HEK293 (cell line): ENCODE results near the gene PRSS58.

Experiments
- OSR2 ChIP-seq: fragments of 450-650 bp; formaldehyde crosslinking; IDR thresholded peaks from 2 replicates; pipeline ENCODE4 v1.5.1; 2016; ENCODE audit warnings: missing biosample characterization, missing genetic modification characterization
- SP2 ChIP-seq: fragments of 450-650 bp; formaldehyde crosslinking; IDR thresholded peaks from 2 replicates; pipeline ENCODE4 v1.5.1; 2016; ENCODE audit warnings: missing biosample characterization, missing genetic modification characterization
- ZNF274 ChIP-seq, 2 experiments: fragments of 200-500 bp in 1 of 2; fragments of 450-650 bp in 1 of 2; sonication (Bioruptor generic) in 1 of 2; formaldehyde crosslinking in 1 of 2; IDR thresholded peaks; 2 replicates each; pipeline versions ENCODE4 v1.5.1 to v1.6.1; 2014 to 2016; ENCODE audit warnings: borderline replicate concordance in 1 of 2, inconsistent platforms in 1 of 2, low read length in 1 of 2, missing biosample characterization in 1 of 2, missing genetic modification characterization in 1 of 2
- ZNF785 ChIP-seq: fragments of 450-650 bp; formaldehyde crosslinking; IDR thresholded peaks from 2 replicates; pipeline ENCODE4 v1.5.1; 2016; ENCODE audit warnings: missing biosample characterization, missing genetic modification characterization
- ZSCAN23 ChIP-seq: fragments of 450-650 bp; formaldehyde crosslinking; IDR thresholded peaks from 2 replicates; pipeline ENCODE4 v1.5.1; 2016; ENCODE audit warnings: missing biosample characterization, missing genetic modification characterization
- TF ChIP-seq, protein P1 (sequence below): fragments of 450-650 bp; formaldehyde crosslinking; IDR thresholded peaks from 2 replicates; pipeline ENCODE4 v1.5.1; 2016; ENCODE audit warnings: missing biosample characterization, missing genetic modification characterization, low read depth
- TF ChIP-seq, protein P2 (sequence below): fragments of 450-650 bp; formaldehyde crosslinking; IDR thresholded peaks from 2 replicates; pipeline ENCODE4 v1.5.1; 2016; ENCODE audit warnings: missing biosample characterization, missing genetic modification characterization
- TF ChIP-seq, protein P3 (sequence below): fragments of 450-650 bp; formaldehyde crosslinking; IDR thresholded peaks from 2 replicates; pipeline ENCODE4 v1.5.1; 2016; ENCODE audit warnings: missing biosample characterization, missing genetic modification characterization
- TF ChIP-seq, protein P4 (sequence below): fragments of 450-650 bp; formaldehyde crosslinking; IDR thresholded peaks from 2 replicates; pipeline ENCODE4 v1.5.1; 2016; ENCODE audit warnings: missing biosample characterization, missing genetic modification characterization, borderline replicate concordance
- TF ChIP-seq, protein P5 (sequence below): fragments of 450-650 bp; formaldehyde crosslinking; IDR thresholded peaks from 2 replicates; pipeline ENCODE4 v1.5.1; 2016; ENCODE audit warnings: missing biosample characterization, missing genetic modification characterization

DNA sequence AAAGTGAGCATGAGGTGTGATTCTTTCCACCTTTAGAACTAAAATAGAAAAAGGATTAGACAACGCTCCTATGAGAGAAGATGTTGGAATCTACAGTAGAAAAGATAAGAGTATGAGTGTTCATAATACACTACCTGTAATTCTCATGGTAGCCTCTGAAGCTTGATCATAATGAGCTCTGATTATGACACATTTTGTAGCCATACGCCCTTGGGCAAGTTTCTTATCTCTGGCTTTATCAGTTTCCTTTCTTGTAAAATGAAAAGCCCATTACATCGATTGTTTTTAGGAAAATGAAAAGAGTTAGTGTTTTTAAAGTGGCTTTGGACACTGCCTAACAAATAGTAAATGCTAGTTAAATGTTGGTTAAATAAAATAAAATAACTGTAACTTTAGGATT lies 22.4 kb upstream of the PRSS58 start:
- TF ChIP-seq, protein P1, sequence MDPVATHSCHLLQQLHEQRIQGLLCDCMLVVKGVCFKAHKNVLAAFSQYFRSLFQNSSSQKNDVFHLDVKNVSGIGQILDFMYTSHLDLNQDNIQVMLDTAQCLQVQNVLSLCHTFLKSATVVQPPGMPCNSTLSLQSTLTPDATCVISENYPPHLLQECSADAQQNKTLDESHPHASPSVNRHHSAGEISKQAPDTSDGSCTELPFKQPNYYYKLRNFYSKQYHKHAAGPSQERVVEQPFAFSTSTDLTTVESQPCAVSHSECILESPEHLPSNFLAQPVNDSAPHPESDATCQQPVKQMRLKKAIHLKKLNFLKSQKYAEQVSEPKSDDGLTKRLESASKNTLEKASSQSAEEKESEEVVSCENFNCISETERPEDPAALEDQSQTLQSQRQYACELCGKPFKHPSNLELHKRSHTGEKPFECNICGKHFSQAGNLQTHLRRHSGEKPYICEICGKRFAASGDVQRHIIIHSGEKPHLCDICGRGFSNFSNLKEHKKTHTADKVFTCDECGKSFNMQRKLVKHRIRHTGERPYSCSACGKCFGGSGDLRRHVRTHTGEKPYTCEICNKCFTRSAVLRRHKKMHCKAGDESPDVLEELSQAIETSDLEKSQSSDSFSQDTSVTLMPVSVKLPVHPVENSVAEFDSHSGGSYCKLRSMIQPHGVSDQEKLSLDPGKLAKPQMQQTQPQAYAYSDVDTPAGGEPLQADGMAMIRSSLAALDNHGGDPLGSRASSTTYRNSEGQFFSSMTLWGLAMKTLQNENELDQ (tag by site-specific recombination): no peak
- TF ChIP-seq ZNF274 (IDR thresholded peaks at IDR 0.05; ENCODE audit: low read length): no peak
- no peak for TF ChIP-seq ZNF274 (tag by site-specific recombination; IDR thresholded peaks at IDR 0.05; ENCODE audit: borderline replicate concordance)
- TF ChIP-seq, protein P2, sequence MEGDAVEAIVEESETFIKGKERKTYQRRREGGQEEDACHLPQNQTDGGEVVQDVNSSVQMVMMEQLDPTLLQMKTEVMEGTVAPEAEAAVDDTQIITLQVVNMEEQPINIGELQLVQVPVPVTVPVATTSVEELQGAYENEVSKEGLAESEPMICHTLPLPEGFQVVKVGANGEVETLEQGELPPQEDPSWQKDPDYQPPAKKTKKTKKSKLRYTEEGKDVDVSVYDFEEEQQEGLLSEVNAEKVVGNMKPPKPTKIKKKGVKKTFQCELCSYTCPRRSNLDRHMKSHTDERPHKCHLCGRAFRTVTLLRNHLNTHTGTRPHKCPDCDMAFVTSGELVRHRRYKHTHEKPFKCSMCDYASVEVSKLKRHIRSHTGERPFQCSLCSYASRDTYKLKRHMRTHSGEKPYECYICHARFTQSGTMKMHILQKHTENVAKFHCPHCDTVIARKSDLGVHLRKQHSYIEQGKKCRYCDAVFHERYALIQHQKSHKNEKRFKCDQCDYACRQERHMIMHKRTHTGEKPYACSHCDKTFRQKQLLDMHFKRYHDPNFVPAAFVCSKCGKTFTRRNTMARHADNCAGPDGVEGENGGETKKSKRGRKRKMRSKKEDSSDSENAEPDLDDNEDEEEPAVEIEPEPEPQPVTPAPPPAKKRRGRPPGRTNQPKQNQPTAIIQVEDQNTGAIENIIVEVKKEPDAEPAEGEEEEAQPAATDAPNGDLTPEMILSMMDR (tag by site-specific recombination): no peak
- TF ChIP-seq ZNF785 (tag by site-specific recombination): no peak
- no peak for TF ChIP-seq ZSCAN23 (tag by site-specific recombination)
- TF ChIP-seq, protein P3, sequence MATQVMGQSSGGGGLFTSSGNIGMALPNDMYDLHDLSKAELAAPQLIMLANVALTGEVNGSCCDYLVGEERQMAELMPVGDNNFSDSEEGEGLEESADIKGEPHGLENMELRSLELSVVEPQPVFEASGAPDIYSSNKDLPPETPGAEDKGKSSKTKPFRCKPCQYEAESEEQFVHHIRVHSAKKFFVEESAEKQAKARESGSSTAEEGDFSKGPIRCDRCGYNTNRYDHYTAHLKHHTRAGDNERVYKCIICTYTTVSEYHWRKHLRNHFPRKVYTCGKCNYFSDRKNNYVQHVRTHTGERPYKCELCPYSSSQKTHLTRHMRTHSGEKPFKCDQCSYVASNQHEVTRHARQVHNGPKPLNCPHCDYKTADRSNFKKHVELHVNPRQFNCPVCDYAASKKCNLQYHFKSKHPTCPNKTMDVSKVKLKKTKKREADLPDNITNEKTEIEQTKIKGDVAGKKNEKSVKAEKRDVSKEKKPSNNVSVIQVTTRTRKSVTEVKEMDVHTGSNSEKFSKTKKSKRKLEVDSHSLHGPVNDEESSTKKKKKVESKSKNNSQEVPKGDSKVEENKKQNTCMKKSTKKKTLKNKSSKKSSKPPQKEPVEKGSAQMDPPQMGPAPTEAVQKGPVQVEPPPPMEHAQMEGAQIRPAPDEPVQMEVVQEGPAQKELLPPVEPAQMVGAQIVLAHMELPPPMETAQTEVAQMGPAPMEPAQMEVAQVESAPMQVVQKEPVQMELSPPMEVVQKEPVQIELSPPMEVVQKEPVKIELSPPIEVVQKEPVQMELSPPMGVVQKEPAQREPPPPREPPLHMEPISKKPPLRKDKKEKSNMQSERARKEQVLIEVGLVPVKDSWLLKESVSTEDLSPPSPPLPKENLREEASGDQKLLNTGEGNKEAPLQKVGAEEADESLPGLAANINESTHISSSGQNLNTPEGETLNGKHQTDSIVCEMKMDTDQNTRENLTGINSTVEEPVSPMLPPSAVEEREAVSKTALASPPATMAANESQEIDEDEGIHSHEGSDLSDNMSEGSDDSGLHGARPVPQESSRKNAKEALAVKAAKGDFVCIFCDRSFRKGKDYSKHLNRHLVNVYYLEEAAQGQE (tag by site-specific recombination): no peak
- no peak for TF ChIP-seq OSR2 (tag by site-specific recombination)
- TF ChIP-seq, protein P4, sequence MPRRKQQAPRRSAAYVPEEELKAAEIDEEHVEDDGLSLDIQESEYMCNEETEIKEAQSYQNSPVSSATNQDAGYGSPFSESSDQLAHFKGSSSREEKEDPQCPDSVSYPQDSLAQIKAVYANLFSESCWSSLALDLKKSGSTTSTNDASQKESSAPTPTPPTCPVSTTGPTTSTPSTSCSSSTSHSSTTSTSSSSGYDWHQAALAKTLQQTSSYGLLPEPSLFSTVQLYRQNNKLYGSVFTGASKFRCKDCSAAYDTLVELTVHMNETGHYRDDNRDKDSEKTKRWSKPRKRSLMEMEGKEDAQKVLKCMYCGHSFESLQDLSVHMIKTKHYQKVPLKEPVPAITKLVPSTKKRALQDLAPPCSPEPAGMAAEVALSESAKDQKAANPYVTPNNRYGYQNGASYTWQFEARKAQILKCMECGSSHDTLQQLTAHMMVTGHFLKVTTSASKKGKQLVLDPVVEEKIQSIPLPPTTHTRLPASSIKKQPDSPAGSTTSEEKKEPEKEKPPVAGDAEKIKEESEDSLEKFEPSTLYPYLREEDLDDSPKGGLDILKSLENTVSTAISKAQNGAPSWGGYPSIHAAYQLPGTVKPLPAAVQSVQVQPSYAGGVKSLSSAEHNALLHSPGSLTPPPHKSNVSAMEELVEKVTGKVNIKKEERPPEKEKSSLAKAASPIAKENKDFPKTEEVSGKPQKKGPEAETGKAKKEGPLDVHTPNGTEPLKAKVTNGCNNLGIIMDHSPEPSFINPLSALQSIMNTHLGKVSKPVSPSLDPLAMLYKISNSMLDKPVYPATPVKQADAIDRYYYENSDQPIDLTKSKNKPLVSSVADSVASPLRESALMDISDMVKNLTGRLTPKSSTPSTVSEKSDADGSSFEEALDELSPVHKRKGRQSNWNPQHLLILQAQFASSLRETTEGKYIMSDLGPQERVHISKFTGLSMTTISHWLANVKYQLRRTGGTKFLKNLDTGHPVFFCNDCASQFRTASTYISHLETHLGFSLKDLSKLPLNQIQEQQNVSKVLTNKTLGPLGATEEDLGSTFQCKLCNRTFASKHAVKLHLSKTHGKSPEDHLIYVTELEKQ (tag by site-specific recombination): no peak
- TF ChIP-seq, protein P5, sequence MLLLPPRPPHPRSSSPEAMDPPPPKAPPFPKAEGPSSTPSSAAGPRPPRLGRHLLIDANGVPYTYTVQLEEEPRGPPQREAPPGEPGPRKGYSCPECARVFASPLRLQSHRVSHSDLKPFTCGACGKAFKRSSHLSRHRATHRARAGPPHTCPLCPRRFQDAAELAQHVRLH (tag by site-specific recombination): no peak
- no peak for TF ChIP-seq SP2 (tag by site-specific recombination)
